NCI-H1417 treated with DMSO at 0.1 percent for 48 hours (cell line): Measurements from ENCODE around the gene GANAB.
"Not testable (repeated sequence)": the region's sequence is repeated elsewhere in the genome, so short reads cannot be mapped to it uniquely, and the experiment has no call there.

Experiments
- DNase-seq: peaks from one replicate; lab custom pipeline; 2025; lab: John Stamatoyannopoulos, UW

Gene GANAB

GRCh38 chr11:62667460-62667859 lies 21.0 kb upstream of the GANAB start:
- DNase-seq = no peak

GRCh38 chr11:62666259-62666926 lies 20.0 kb upstream of the GANAB start:
- DNase-seq = no peak

GRCh38 chr11:62665599-62666258 lies 19.3 kb upstream of the GANAB start:
- no peak for DNase-seq

- DNase-seq = peak; percentile 74
Measured at GRCh38 chr11:62665075-62665598, 18.7 kb upstream of the GANAB start, which contains the start of the genes C11orf98 and CSKMT. TSS of gene C11orf98 (minus strand) at chr11:62665210. CDS start at chr11:62665169, 41 bp downstream. TSS of gene CSKMT (plus strand) at chr11:62665312. CDS start at chr11:62665880, 568 bp downstream.

DNA sequence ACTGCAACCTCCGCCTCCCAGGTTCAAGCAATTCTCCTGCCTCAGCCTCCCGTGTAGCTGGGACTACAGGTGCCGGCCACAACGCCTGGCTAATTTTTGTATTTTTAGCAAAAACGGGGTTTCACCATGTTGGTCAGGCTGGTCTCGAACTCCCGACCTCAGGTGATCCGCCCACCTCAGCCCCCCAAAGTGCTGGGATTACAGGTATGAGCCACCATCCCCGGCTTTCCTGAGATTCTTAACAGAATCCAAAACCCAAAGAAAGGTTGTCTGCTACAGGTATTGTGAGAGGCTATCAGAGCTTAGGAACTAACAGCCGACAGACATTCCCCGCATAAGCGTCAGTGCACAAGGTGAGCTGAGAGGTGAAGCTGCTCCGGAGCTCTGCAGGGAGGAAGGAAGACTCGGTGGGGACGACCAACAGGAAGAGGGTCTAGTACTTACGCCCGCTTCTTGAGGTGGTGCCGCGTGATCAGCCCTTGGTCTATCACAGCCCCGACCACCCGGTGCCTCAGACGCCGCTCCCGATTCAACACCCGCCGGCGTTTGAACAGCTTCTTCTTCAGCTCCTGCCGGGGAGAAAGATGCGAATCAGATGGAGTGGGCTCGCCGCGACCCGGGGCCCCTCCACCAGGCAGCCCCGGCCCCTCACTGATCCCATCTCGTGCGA lies 18.1 kb upstream of the GANAB start:
- peak; percentile 51 for DNase-seq

DNA sequence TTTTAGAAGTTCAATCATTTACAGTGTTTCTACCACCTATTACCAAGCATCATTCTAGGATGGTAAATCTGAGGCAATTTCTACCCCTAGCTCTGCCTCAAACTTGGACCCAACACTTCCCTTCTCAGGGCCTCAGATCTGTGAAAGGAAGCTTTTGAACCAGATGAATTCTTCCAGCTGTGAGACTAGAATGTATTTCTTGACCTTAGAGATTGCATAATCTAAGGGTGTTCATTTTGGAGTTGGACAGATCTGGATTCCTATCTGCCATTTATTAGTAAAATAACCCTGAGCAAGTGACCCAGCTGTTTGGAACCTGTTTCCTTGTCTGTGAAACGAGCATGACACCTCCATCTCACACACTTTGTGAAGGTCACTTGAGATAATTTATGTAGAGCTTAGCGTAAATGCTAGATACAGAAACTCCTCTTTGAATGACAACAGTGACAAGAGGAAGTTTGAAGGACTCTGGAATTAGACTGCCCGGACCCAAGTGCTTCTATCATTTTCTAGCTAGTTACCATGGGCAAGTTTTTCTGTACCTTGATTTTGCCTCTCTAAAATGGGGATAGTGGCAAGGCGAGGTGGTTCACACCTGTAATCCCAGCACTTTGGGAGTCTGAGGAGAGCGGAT lies 10.5 kb upstream of the GANAB start:
- no peak for DNase-seq

- DNase-seq = no peak
Measured at GRCh38 chr11:62654297-62654696, 7.9 kb upstream of the GANAB start.

GRCh38 chr11:62652161-62653006 lies 6.0 kb upstream of the GANAB start:
- no peak for DNase-seq

DNA sequence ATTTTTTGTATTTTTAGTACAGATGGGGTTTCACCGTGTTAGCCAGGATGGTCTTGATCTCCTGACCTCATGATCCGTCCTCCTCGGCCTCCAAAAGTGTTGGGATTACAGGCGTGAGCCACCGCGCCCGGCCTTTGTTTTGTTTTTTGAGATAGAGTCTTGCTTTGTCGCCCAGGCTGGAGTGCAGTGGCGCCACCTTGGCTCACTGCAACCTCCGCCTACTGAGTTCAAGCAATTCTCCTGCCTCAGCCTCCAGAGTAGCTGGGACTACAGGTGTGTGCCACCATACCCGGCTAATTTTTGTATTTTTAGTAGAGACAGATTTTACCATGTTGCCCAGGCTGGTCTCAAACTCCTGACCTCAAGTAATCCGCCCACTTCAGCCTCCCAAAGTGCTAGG lies 3.9 kb upstream of the GANAB start:
- not testable (repeated sequence) for DNase-seq

DNA sequence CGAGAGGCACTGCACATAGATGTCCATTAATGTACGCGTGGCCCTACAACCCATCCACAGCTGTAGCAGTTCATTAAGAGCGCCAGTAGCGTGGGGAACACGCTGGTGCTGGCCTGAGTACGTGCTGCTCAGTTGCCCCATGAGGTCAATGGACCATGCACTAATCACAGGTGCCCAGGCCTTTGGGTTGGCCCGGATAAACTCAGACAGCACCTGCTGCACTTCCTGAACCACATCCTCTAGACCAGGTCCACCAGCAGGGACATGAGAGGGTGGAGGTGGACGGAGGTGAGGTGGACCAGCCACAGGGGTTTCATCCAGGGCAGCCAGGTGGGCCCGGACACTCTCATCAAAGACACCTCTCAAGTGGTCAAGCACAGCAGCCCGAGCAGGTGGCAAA lies 3.1 kb upstream of the GANAB start:
- DNase-seq = no peak

DNA sequence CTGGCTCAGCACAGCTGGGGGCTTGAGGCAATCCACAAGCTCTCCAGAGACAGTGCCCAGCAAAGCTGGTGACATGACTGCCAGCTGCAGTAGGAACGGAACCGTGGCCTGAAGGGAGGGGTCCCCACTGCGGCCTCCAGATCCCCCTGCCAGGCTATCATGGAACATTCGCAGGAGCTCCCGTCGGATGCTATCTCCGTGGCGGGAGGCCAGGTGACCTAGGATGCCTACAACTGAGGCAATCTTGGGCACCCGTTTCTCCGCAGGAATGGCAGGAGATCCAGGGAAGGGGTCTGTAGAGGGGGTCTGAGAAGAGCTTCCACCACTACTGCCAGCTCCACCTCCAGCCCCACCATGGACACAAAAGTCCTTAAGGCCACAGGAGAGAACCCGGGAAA lies 2.6 kb upstream of the GANAB start:
- DNase-seq = no peak

- no peak for DNase-seq
Measured at GRCh38 chr11:62648185-62648966, 2.0 kb upstream of the GANAB start.

DNA sequence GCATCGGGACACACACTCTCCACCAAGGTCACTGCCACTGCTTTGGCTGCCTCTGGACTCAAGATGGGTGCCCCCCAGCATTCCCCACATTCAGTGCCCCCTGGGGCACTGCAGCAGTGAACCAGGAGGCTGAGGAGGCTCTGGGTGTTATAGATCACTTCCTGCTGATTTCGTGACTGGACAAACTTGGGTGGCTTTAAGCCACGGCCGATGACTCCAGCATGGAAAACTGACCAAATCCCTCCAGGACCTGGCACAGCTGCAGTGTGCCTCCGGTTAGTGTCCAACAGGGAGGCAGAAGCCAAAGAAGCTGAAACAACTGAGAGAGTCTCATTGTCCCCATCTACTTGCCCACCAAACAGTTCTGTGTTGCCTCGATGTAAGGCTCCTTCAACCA lies 1.2 kb upstream of the GANAB start:
- DNase-seq = no peak

- no peak for DNase-seq
Measured at GRCh38 chr11:62646825-62647608, 604 bp upstream of the GANAB start.

- no peak for DNase-seq
Measured at GRCh38 chr11:62645671-62645945, 805 bp downstream of the GANAB start.

DNA sequence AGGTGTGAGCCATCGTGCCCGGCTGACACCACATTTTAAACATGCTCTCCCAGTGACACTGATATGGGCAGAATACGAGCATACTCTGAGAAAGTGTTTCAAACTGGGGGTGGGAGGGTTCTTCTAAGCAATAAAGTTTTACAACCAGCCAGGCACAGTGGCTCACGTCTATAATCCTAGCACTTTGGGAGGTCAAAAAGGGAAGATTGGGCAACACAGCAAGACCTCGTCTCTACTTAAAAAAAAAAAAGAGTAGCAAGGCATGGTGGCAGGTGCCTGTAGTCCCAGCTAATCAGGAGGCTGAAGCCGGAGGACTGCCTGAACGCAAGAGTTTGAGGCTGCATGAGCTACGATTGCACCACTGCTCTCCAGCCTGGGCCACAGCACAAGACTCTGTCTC lies 2.2 kb downstream of the GANAB start:
- no peak for DNase-seq

DNA sequence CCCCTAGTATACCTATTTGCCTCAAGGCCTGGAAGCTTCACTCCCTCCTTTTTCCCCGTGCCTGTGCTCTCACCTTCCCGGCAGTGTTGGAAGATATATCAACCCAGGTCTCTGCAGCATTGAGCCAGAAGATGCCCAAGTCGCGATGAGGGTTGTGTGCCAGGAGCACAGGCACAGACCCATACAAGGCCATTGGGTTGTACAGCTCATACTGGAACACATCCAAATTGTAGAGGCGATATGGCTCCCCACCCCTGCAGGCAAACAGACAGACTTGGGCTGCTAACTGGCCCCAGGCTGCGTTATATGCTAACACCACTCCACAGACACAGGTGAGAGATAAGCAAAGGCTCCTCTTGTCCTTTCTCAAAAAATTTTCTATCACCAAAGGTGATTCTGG lies 13.9 kb downstream of the GANAB start:
- no peak for DNase-seq

DNA sequence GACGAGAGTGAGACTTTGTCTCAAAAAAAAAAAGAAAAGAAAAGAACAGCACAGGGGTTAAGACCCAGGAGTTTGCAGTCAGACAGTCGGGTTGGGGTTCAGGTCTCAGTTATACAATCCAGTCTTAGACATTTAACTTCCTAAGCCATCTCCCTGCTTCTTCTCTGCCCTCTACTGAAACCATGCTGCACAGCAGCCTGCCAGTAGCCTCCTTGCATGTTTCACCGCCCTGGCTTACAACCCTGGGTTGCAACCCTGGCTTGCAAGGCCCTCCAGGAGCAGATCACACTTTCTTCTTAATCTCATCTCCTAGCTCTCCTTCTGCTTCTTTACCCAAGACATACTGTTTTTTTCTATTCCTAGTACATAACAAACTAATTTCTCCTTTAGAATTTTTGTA lies 18.7 kb downstream of the GANAB start:
- no peak for DNase-seq

DNA sequence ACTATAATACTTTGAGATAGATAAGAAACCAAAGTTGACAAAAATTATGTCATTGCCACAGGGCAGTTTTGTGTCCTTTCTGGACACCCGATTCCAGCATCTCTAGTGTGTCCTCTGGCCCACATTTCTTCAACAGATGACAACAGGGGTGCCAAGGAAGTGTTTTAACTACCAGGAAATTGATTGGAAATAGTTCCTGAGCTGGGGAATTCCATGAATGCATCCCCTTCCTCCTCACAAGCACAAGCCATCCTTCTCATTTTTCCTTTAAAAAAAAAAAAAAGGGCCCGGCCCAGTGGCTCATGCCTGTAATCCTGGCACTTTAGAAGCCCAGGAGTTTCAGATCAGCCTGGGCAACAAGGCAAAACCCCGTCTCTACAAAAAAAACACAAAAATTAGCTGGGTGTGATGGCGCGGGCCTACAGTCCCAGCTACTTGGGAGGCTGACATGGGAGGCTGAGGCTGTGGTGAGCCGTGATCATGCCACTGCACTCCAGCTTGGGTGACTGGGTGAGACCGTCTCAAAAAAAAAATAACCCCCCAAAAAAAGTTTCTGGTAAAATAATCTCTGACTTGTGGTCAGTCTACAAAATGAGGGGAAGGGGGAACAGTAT lies 23.8 kb downstream of the GANAB start:
- DNase-seq = no peak
